Measurements from ENCODE around the gene PRRG2.

DNA sequence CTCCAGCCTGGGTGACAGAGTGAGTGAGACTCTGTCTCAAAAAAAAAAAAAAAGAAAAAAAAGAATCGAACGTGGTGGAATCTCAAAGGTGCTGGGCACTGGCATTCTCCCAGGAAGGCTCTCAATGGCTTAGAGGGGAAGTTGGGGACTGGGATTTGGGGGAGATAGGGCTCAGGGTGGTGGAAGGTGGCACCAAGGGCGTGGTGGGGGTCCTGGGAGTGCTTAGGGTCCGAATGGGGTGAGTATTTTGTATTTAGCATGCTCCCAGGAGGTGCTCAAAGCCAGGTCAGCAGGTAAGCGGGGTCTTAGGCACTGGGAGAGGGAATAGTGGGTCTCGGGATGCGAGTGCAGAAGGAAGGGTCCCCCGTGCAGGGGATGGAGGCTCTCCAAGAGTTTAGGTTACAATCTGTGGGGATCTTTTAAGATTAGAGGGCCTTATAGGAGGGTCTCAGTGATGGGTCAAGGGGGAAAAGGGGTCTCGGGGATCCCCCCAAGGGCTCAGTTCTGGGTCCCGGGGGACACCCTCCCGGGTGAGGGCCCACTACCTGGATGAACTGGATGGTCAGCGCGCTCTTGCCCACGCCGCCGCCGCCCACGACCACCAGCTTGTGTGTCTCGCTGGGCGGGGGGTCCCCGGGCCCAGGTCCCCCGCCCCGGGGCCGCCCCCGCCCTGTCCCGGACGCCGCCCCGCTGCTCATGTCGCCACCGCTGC is 58.4 kb downstream of the PRRG2 start:
- TF ChIP-seq, protein P1, sequence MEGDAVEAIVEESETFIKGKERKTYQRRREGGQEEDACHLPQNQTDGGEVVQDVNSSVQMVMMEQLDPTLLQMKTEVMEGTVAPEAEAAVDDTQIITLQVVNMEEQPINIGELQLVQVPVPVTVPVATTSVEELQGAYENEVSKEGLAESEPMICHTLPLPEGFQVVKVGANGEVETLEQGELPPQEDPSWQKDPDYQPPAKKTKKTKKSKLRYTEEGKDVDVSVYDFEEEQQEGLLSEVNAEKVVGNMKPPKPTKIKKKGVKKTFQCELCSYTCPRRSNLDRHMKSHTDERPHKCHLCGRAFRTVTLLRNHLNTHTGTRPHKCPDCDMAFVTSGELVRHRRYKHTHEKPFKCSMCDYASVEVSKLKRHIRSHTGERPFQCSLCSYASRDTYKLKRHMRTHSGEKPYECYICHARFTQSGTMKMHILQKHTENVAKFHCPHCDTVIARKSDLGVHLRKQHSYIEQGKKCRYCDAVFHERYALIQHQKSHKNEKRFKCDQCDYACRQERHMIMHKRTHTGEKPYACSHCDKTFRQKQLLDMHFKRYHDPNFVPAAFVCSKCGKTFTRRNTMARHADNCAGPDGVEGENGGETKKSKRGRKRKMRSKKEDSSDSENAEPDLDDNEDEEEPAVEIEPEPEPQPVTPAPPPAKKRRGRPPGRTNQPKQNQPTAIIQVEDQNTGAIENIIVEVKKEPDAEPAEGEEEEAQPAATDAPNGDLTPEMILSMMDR (IDR thresholded peaks at IDR 0.05): no peak
- no peak for TF ChIP-seq POLR2A (IDR thresholded peaks at IDR 0.05)
